K562 (cell line): ENCODE data around the gene AJM1. TPM values are rescaled to one million over a fixed set of nuclear protein-coding genes. Genes with fewer than 3 reads are reported as not detected.
A peak's percentile ranks its signal among the peaks of the same experiment; 100 is the strongest.

Experiments
- ATAC-seq: fragments of 200-7000 bp; cut with Tn5 transposase; 3 replicates; pipeline ENCODE4 v1.9.1; 2020; ENCODE audit warnings: moderate library complexity
- BruUV-seq: library from RNA; stranded (reverse); fragments of 400-500 nt; replicated peaks from 2 replicates; lab custom pipeline; 2021; lab: Mats Ljungman, UMichigan
- CTCF ChIA-PET: fragments of 300-600 bp; formaldehyde crosslinking; extraction: SDS; loops from one replicate; lab custom pipeline; 2021; ENCODE audit warnings: low intra/inter-chr PET ratio; lab: Yijun Ruan, JAX
- POLR2A ChIA-PET: fragments of 300-600, 350-650 bp; sonication (Branson Sonifier 250); formaldehyde crosslinking; extraction: SDS; loops from one replicate; lab custom pipeline; 2021; ENCODE audit warnings: antibody characterized with exemption, inconsistent platforms; lab: Yijun Ruan, JAX
- DNase-seq, 4 experiments: peaks; one replicate each; pipeline versions ENCODE4 v3.0.0 to v3.0.0-alpha.2; 2011 to 2018; ENCODE audit warnings: low spot score in 3 of 4, mixed read lengths in 3 of 4; ENCODE audit errors: extremely low read depth in 1 of 4
- FAIRE-seq: peaks from 2 replicates; lab custom pipeline; 2011; peaks lifted over from hg19 to GRCh38; lab: Jason Lieb, UNC
- H2AFZ ChIP-seq: 2 replicates; pipeline ENCODE4 v1.6.0; 2011; ENCODE audit warnings: low read depth, low read length, control low read depth, inconsistent platforms
- H3K27ac ChIP-seq: fragments of 200-600 bp; 3 replicates; pipeline ENCODE4 v1.8.0; 2011; ENCODE audit warnings: low read depth, mild to moderate bottlenecking, control low read depth, inconsistent platforms, low read length, moderate library complexity, mixed read lengths; ENCODE audit errors: extremely low read depth
- H3K27me3 ChIP-seq, 2 experiments: fragments of 300-600 bp in 1 of 2; 2 replicates in 1 of 2; 3 replicates in 1 of 2; pipeline versions ENCODE4 v1.6.0 to v1.8.0; 2011; ENCODE audit warnings: inconsistent platforms in 2 of 2, low read length in 2 of 2, mild to moderate bottlenecking in 1 of 2, mixed read lengths in 1 of 2, moderate library complexity in 1 of 2; ENCODE audit not compliant: control insufficient read depth in 2 of 2, insufficient read depth in 2 of 2
- H3K36me3 ChIP-seq: fragments of 300-600 bp; 3 replicates; pipeline ENCODE4 v1.8.0; 2011; ENCODE audit warnings: mild to moderate bottlenecking, low read length, inconsistent platforms; ENCODE audit not compliant: control insufficient read depth, insufficient read depth
- H3K4me1 ChIP-seq, 2 experiments: fragments of 200-600 bp in 1 of 2; replicated peaks in 1 of 2; 2 replicates in 1 of 2; 3 replicates in 1 of 2; pipeline versions ENCODE4 v1.5.1 to v1.8.0; 2011; ENCODE audit warnings: inconsistent platforms in 2 of 2, low read length in 2 of 2, mild to moderate bottlenecking in 1 of 2, mixed read lengths in 1 of 2, moderate library complexity in 1 of 2; ENCODE audit not compliant: control insufficient read depth in 2 of 2, insufficient read depth in 2 of 2
- H3K4me2 ChIP-seq: 2 replicates; pipeline ENCODE4 v1.6.1; 2011; ENCODE audit warnings: low read length, control low read depth, inconsistent platforms, mixed read lengths; ENCODE audit not compliant: insufficient read depth
- H3K4me3 ChIP-seq: fragments of 200-600 bp; sonication (generic), shearing (Covaris generic); 2 replicates; pipeline ENCODE4 v1.5.1; 2016; ENCODE audit warnings: control low read depth, inconsistent platforms
- H3K79me2 ChIP-seq: fragments of 200-600 bp; 3 replicates; pipeline ENCODE4 v1.8.0; 2011; ENCODE audit warnings: low read length, inconsistent platforms; ENCODE audit not compliant: control insufficient read depth, insufficient read depth
- H3K9ac ChIP-seq, 2 experiments: 2 replicates each; pipeline versions ENCODE4 v1.6.0 to v1.6.1; 2011; ENCODE audit warnings: low read depth in 2 of 2, low read length in 2 of 2, control low read depth in 1 of 2, inconsistent platforms in 1 of 2, mild to moderate bottlenecking in 1 of 2, mixed read lengths in 1 of 2; ENCODE audit not compliant: insufficient read depth in 1 of 2
- H3K9me1 ChIP-seq: one replicate; pipeline ENCODE4 v1.6.0; 2011; ENCODE audit warnings: inconsistent platforms, mild to moderate bottlenecking, low read length, moderate library complexity; ENCODE audit not compliant: control insufficient read depth, insufficient read depth
- H3K9me3 ChIP-seq: replicated peaks from 2 replicates; pipeline ENCODE4 v1.5.1; 2011; ENCODE audit warnings: low read depth, low read length, inconsistent platforms; ENCODE audit not compliant: control insufficient read depth, insufficient read depth
- H4K20me1 ChIP-seq: replicated peaks from 2 replicates; pipeline ENCODE4 v1.6.1; 2011; ENCODE audit warnings: low read length, inconsistent platforms, mixed read lengths; ENCODE audit not compliant: control insufficient read depth, insufficient read depth
- CBFA2T2 ChIP-seq: fragments of 450-650 bp; conservative IDR thresholded peaks from 2 replicates; pipeline ENCODE4 v1.6.1; 2017; ENCODE audit warnings: mild to moderate bottlenecking
- WGBS: fragments of 100-300 bp; shearing (Covaris generic); methylation state at CpG from one replicate; pipeline ENCODE4 v1.1.6; 2016; ENCODE audit warnings: low coverage, mixed read lengths; ENCODE audit not compliant: insufficient coverage; ENCODE audit errors: missing lambda C conversion rate; 5-methylcytosine and 5-hydroxymethylcytosine counted together
- in situ Hi-C: fragments of 300-500 bp; cut with MboI; formaldehyde crosslinking; loops from 4 replicates; pipeline ENCODE4 v1.15.0; 2018; ENCODE audit warnings: inconsistent platforms, mixed read lengths
- intact Hi-C: fragments of 100-400 bp; cut with micrococcal nuclease; formaldehyde crosslinking; loops from 2 replicates; pipeline ENCODE4 v1.14.2; 2022
- polyA plus RNA-seq, 8 experiments: library from polyadenylated mRNA; depleted of rRNA in 4 of 8; stranded (reverse) in 5 of 8; unstranded in 3 of 8; fragments of >200 nt; fragmentation: Nextera tagmentation in 2 of 8; fragmentation: Illumina TruSeq in 1 of 8; extraction: Ambion mirVana in 2 of 8; extraction: Trizol in 1 of 8; gene quantifications; 2 replicates each; pipeline versions ENCODE4 v1.2.1 to v1.2.3, GENCODE V29; 2011 to 2014; ENCODE audit warnings: inconsistent platforms in 1 of 8, missing spikeins in 1 of 8
- total RNA-seq, 7 experiments: library from RNA; depleted of rRNA in 6 of 7; stranded (reverse); fragments of >200 nt in 6 of 7; fragmentation: Illumina TruSeq in 2 of 7; extraction: Trizol in 2 of 7; gene quantifications; 2 replicates each; pipeline versions ENCODE4 v1.2.1 to v1.2.3, GENCODE V29; 2011 to 2021; ENCODE audit warnings: low replicate concordance in 1 of 7
- TF ChIP-seq, protein P1 (sequence below): fragments of 200-600 bp; sonication (generic); IDR thresholded peaks from one replicate; pipeline ENCODE4 v1.6.1; 2012; ENCODE audit warnings: mild to moderate bottlenecking, low read depth, low read length, inconsistent platforms

The AJM1 gene
- total and polyA plus RNA-seq, 9 of the 15 experiments (the other 6 are each of a cell fraction or from before 2014, with no cell fraction given) = 0.01 to 3.7 (median 0.65) TPM; not detected in 1

- FAIRE-seq (no peak), DNase-seq (peak in 1 of 4 experiments; percentile 51), ATAC-seq (peak; percentile 4)
- intact Hi-C loops (loop anchor here (2.0 kb wide), 1 partner anchor 54 kb away; no protein-coding TSS in a partner anchor), in situ Hi-C loops (no loop called here)
- Histone ChIP-seq H3K36me3 (peaks cover 46% of the 10 kb centered on the region; the same call in 2 of the 3 replicates), H3K9ac (peak overlapping the region in 1 of 2 experiments; percentile 18; a peak in 2 of 4 replicates), H3K27ac (no peak overlapping the region; the same call in 2 of the 3 replicates), H3K79me2 (no peaks in the 10 kb centered on the region), H3K4me1 (peaks cover 12 to 92% of the 10 kb centered on the region in 2 experiments), H3K9me3 (no peaks in the 10 kb centered on the region), H3K4me3 (no peak overlapping the region), H4K20me1 (peaks cover 17% of the 10 kb centered on the region), H3K9me1 (no peaks in the 10 kb centered on the region), H3K4me2 (no peak overlapping the region), H3K27me3 (no peaks in the 10 kb centered on the region), H2AFZ (no peak overlapping the region)
- WGBS = 78% methylated on average over 24 of the region's 28 CpGs
- POLR2A ChIA-PET = interaction anchor here (0.6 to 2.6 kb wide), 11 partner anchors 7 to 212 kb away, joined by 3 to 10 read pairs (median 3); partner anchors contain the start of gene TMEM141
- BruUV-seq = no TSS peak
- CTCF ChIA-PET = interaction anchor here (1.1 kb wide), 1 partner anchor 49 kb away, joined by 3 read pairs; no protein-coding TSS in a partner anchor
- no peak for TF ChIP-seq CBFA2T2
- TF ChIP-seq, protein P1, sequence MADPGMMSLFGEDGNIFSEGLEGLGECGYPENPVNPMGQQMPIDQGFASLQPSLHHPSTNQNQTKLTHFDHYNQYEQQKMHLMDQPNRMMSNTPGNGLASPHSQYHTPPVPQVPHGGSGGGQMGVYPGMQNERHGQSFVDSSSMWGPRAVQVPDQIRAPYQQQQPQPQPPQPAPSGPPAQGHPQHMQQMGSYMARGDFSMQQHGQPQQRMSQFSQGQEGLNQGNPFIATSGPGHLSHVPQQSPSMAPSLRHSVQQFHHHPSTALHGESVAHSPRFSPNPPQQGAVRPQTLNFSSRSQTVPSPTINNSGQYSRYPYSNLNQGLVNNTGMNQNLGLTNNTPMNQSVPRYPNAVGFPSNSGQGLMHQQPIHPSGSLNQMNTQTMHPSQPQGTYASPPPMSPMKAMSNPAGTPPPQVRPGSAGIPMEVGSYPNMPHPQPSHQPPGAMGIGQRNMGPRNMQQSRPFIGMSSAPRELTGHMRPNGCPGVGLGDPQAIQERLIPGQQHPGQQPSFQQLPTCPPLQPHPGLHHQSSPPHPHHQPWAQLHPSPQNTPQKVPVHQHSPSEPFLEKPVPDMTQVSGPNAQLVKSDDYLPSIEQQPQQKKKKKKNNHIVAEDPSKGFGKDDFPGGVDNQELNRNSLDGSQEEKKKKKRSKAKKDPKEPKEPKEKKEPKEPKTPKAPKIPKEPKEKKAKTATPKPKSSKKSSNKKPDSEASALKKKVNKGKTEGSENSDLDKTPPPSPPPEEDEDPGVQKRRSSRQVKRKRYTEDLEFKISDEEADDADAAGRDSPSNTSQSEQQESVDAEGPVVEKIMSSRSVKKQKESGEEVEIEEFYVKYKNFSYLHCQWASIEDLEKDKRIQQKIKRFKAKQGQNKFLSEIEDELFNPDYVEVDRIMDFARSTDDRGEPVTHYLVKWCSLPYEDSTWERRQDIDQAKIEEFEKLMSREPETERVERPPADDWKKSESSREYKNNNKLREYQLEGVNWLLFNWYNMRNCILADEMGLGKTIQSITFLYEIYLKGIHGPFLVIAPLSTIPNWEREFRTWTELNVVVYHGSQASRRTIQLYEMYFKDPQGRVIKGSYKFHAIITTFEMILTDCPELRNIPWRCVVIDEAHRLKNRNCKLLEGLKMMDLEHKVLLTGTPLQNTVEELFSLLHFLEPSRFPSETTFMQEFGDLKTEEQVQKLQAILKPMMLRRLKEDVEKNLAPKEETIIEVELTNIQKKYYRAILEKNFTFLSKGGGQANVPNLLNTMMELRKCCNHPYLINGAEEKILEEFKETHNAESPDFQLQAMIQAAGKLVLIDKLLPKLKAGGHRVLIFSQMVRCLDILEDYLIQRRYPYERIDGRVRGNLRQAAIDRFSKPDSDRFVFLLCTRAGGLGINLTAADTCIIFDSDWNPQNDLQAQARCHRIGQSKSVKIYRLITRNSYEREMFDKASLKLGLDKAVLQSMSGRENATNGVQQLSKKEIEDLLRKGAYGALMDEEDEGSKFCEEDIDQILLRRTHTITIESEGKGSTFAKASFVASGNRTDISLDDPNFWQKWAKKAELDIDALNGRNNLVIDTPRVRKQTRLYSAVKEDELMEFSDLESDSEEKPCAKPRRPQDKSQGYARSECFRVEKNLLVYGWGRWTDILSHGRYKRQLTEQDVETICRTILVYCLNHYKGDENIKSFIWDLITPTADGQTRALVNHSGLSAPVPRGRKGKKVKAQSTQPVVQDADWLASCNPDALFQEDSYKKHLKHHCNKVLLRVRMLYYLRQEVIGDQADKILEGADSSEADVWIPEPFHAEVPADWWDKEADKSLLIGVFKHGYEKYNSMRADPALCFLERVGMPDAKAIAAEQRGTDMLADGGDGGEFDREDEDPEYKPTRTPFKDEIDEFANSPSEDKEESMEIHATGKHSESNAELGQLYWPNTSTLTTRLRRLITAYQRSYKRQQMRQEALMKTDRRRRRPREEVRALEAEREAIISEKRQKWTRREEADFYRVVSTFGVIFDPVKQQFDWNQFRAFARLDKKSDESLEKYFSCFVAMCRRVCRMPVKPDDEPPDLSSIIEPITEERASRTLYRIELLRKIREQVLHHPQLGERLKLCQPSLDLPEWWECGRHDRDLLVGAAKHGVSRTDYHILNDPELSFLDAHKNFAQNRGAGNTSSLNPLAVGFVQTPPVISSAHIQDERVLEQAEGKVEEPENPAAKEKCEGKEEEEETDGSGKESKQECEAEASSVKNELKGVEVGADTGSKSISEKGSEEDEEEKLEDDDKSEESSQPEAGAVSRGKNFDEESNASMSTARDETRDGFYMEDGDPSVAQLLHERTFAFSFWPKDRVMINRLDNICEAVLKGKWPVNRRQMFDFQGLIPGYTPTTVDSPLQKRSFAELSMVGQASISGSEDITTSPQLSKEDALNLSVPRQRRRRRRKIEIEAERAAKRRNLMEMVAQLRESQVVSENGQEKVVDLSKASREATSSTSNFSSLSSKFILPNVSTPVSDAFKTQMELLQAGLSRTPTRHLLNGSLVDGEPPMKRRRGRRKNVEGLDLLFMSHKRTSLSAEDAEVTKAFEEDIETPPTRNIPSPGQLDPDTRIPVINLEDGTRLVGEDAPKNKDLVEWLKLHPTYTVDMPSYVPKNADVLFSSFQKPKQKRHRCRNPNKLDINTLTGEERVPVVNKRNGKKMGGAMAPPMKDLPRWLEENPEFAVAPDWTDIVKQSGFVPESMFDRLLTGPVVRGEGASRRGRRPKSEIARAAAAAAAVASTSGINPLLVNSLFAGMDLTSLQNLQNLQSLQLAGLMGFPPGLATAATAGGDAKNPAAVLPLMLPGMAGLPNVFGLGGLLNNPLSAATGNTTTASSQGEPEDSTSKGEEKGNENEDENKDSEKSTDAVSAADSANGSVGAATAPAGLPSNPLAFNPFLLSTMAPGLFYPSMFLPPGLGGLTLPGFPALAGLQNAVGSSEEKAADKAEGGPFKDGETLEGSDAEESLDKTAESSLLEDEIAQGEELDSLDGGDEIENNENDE = peak; percentile 32
Measured at GRCh38 chr9:136840877-136841645, 1.2 kb upstream of the AJM1 start.
